Activated T-helper 2 cell treated with anti-CD3 and anti-CD28 coated beads, Interferon-gamma antibody, Interleukin-2, Interleukin-4, amounts not matched to agents 10 μg/mL and 5 μg/mL and 100 μg/mL, durations not matched to agents 14 hours and 24 hours and 36 hours (primary cell): ENCODE data around the gene DGCR2. TPM values are rescaled to one million over a fixed set of nuclear protein-coding genes. Genes with fewer than 3 reads are reported as not detected.
"Not testable (repeated sequence)": the region's sequence is repeated elsewhere in the genome, so short reads cannot be mapped to it uniquely, and the experiment has no call there.

ENCODE experiments used
- DNase-seq: peaks from one replicate; pipeline ENCODE4 v3.0.0; 2021; ENCODE audit warnings: low spot score
- H3K27ac Mint-ChIP-seq: one replicate; pipeline ENCODE4 v1.8.0; 2021; ENCODE audit warnings: mixed read lengths
- H3K27me3 Mint-ChIP-seq: one replicate; pipeline ENCODE4 v1.8.0; 2021; ENCODE audit warnings: low read depth, mixed read lengths
- H3K36me3 Mint-ChIP-seq: one replicate; pipeline ENCODE4 v1.8.0; 2021; ENCODE audit warnings: low read depth, mixed read lengths
- H3K4me1 Mint-ChIP-seq: one replicate; pipeline ENCODE4 v1.8.0; 2021; ENCODE audit warnings: low read depth, mixed read lengths
- H3K4me3 Mint-ChIP-seq: one replicate; pipeline ENCODE4 v1.8.0; 2021; ENCODE audit warnings: low read depth, mild to moderate bottlenecking, moderate library complexity, mixed read lengths
- H3K9me3 Mint-ChIP-seq: one replicate; pipeline ENCODE4 v1.8.0; 2021; ENCODE audit warnings: mixed read lengths
- intact Hi-C: fragments of 100-400 bp; cut with micrococcal nuclease; formaldehyde crosslinking; loops from one replicate; pipeline ENCODE4 v1.15.1; 2023
- total RNA-seq: library from RNA; stranded (reverse); gene quantifications from 2 replicates; pipeline ENCODE4 v1.2.3, GENCODE V29; 2022

Gene DGCR2
- total RNA-seq, 1 donor from 2014 or later: 22.5 TPM

- intact Hi-C loops, DNase-seq, H3K4me1 Mint-ChIP-seq, H3K36me3 Mint-ChIP-seq, H3K4me3 Mint-ChIP-seq, H3K27ac Mint-ChIP-seq, H3K9me3 Mint-ChIP-seq: not testable (repeated sequence)
- peaks cover 14% of the 10 kb centered on the region for H3K27me3 Mint-ChIP-seq
Observed at GRCh38 chr22:19032898-19033567, 89.2 kb downstream of the DGCR2 start.

GRCh38 chr22:19032156-19032785 is 89.9 kb downstream of the DGCR2 start:
- H3K27ac Mint-ChIP-seq, DNase-seq, H3K36me3 Mint-ChIP-seq, intact Hi-C loops, H3K4me3 Mint-ChIP-seq, H3K4me1 Mint-ChIP-seq, H3K9me3 Mint-ChIP-seq: not testable (repeated sequence)
- H3K27me3 Mint-ChIP-seq: peaks cover 16% of the 10 kb centered on the region

- peaks cover 19% of the 10 kb centered on the region for H3K27me3 Mint-ChIP-seq
- H3K4me1 Mint-ChIP-seq, H3K4me3 Mint-ChIP-seq, DNase-seq, intact Hi-C loops, H3K9me3 Mint-ChIP-seq, H3K27ac Mint-ChIP-seq, H3K36me3 Mint-ChIP-seq: not testable (repeated sequence)
Observed at GRCh38 chr22:19030889-19031252, 91.3 kb downstream of the DGCR2 start.

GRCh38 chr22:19030226-19030888 is 91.9 kb downstream of the DGCR2 start:
- DNase-seq, H3K4me3 Mint-ChIP-seq, H3K27ac Mint-ChIP-seq, H3K9me3 Mint-ChIP-seq, H3K36me3 Mint-ChIP-seq, intact Hi-C loops, H3K4me1 Mint-ChIP-seq: not testable (repeated sequence)
- peaks cover 19% of the 10 kb centered on the region for H3K27me3 Mint-ChIP-seq

- H3K27ac Mint-ChIP-seq, H3K9me3 Mint-ChIP-seq, DNase-seq, H3K4me3 Mint-ChIP-seq, H3K4me1 Mint-ChIP-seq, intact Hi-C loops, H3K36me3 Mint-ChIP-seq: not testable (repeated sequence)
- H3K27me3 Mint-ChIP-seq: peaks cover 19% of the 10 kb centered on the region
Observed at GRCh38 chr22:19029113-19030103, 92.8 kb downstream of the DGCR2 start.

- intact Hi-C loops, H3K27ac Mint-ChIP-seq, H3K4me1 Mint-ChIP-seq, H3K4me3 Mint-ChIP-seq, H3K9me3 Mint-ChIP-seq, H3K36me3 Mint-ChIP-seq, DNase-seq: not testable (repeated sequence)
- peaks cover 19% of the 10 kb centered on the region for H3K27me3 Mint-ChIP-seq
Observed at GRCh38 chr22:19028060-19028455, 94.2 kb downstream of the DGCR2 start.

- H3K4me3 Mint-ChIP-seq, DNase-seq, intact Hi-C loops, H3K9me3 Mint-ChIP-seq, H3K4me1 Mint-ChIP-seq, H3K27ac Mint-ChIP-seq, H3K36me3 Mint-ChIP-seq: not testable (repeated sequence)
- H3K27me3 Mint-ChIP-seq: peaks cover 19% of the 10 kb centered on the region
Observed at GRCh38 chr22:19027371-19028059, 94.7 kb downstream of the DGCR2 start.

GRCh38 chr22:19026080-19026479 is 96.1 kb downstream of the DGCR2 start:
- H3K4me1 Mint-ChIP-seq, H3K9me3 Mint-ChIP-seq, H3K27ac Mint-ChIP-seq, H3K4me3 Mint-ChIP-seq, intact Hi-C loops, DNase-seq, H3K36me3 Mint-ChIP-seq: not testable (repeated sequence)
- peaks cover 19% of the 10 kb centered on the region for H3K27me3 Mint-ChIP-seq

GRCh38 chr22:19024956-19025489 is 97.2 kb downstream of the DGCR2 start:
- H3K36me3 Mint-ChIP-seq, DNase-seq, intact Hi-C loops, H3K9me3 Mint-ChIP-seq, H3K27ac Mint-ChIP-seq, H3K4me1 Mint-ChIP-seq, H3K4me3 Mint-ChIP-seq: not testable (repeated sequence)
- H3K27me3 Mint-ChIP-seq: peaks cover 17% of the 10 kb centered on the region

GRCh38 chr22:19023931-19024330 is 98.3 kb downstream of the DGCR2 start:
- DNase-seq, H3K27ac Mint-ChIP-seq, H3K4me1 Mint-ChIP-seq, H3K36me3 Mint-ChIP-seq, H3K4me3 Mint-ChIP-seq, intact Hi-C loops, H3K9me3 Mint-ChIP-seq: not testable (repeated sequence)
- peaks cover 16% of the 10 kb centered on the region for H3K27me3 Mint-ChIP-seq

GRCh38 chr22:19022755-19023154 is 99.5 kb downstream of the DGCR2 start:
- DNase-seq: no peak
- H3K9me3 Mint-ChIP-seq: no peaks in the 10 kb centered on the region
- H3K27ac Mint-ChIP-seq: no peak overlapping the region
- intact Hi-C loops: no loop called here
- H3K36me3 Mint-ChIP-seq: no peaks in the 10 kb centered on the region
- H3K27me3 Mint-ChIP-seq: peaks cover 9% of the 10 kb centered on the region
- no peak overlapping the region for H3K4me3 Mint-ChIP-seq
- H3K4me1 Mint-ChIP-seq: peaks cover 3% of the 10 kb centered on the region

GRCh38 chr22:19019679-19020032 is 102.6 kb downstream of the DGCR2 start:
- DNase-seq: no peak
- H3K9me3 Mint-ChIP-seq: no peaks in the 10 kb centered on the region
- H3K36me3 Mint-ChIP-seq: no peaks in the 10 kb centered on the region
- H3K4me3 Mint-ChIP-seq: no peak overlapping the region
- H3K27me3 Mint-ChIP-seq: peaks cover 5% of the 10 kb centered on the region
- no peak overlapping the region for H3K27ac Mint-ChIP-seq
- peaks cover 3% of the 10 kb centered on the region for H3K4me1 Mint-ChIP-seq
- intact Hi-C loops: no loop called here
